Measurements from ENCODE around the gene CCDC157.
"Not testable (repeated sequence)": the region's sequence is repeated elsewhere in the genome, so short reads cannot be mapped to it uniquely, and the experiment has no call there.

The CCDC157 gene

DNA sequence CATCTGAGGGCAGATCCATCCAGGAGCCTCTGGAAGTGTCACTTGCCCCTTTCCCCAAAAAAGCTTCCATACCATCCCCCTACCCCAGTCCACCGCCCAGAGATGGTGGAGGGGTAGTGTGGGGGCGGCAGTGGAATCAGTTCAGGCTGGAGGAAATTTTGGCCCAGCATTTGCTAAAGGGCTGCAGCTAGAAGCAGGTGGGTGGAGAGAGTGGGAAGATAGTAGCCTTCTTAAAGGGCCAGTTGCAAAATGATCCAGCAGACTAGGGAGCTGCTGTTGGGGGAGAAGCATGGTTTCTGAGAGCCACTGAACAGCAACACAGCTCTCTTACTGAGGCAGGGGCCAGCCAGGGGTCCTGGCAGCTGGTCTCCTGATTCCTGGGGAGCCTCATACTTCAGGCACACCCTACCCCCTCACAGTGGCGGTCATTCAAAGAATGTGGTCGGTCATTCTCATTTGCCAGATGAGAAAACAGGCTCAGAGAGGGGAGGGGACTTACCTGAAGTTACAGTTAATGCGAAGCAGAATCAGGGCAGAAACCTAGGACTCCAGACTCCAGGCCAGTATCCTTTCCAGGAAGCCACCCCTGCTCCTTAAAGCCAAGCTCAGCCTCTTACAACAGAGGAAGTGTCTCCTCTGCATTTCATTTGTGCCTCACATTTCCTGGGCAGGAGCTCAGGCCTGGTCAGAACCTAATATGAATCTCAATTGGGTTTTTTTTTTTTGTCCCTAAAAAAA lies 45.4 kb downstream of the CCDC157 start:
- peak; percentile 36 for DNase-seq (ENCODE audit: low read depth)
- peak overlapping the region; percentile 3 for H3K4me3 ChIP-seq (replicated peaks; ENCODE audit: low read depth, low read length)
- TF ChIP-seq, protein P1, sequence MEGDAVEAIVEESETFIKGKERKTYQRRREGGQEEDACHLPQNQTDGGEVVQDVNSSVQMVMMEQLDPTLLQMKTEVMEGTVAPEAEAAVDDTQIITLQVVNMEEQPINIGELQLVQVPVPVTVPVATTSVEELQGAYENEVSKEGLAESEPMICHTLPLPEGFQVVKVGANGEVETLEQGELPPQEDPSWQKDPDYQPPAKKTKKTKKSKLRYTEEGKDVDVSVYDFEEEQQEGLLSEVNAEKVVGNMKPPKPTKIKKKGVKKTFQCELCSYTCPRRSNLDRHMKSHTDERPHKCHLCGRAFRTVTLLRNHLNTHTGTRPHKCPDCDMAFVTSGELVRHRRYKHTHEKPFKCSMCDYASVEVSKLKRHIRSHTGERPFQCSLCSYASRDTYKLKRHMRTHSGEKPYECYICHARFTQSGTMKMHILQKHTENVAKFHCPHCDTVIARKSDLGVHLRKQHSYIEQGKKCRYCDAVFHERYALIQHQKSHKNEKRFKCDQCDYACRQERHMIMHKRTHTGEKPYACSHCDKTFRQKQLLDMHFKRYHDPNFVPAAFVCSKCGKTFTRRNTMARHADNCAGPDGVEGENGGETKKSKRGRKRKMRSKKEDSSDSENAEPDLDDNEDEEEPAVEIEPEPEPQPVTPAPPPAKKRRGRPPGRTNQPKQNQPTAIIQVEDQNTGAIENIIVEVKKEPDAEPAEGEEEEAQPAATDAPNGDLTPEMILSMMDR (IDR thresholded peaks at IDR 0.05; ENCODE audit: low read length, missing control alignments) = no peak

DNA sequence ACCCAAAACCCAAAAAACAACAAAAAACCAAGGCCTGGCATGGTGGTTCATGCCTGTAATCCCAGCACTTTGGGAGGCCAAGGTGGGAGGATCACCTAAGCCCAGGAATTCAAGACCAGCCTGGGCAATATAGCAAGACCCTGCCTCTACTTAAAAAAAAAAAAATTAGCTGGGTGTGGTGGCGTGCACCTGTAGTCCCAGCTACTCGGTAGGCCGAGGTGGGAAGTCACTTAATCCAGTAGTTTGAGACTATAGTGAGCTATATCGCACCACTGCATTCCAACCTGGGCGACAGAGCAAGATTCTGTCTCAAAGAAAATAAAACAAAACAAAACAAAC lies 45.9 kb downstream of the CCDC157 start:
- not testable (repeated sequence) for DNase-seq (ENCODE audit: low read depth); H3K4me3 ChIP-seq (replicated peaks; ENCODE audit: low read depth, low read length)

DNA sequence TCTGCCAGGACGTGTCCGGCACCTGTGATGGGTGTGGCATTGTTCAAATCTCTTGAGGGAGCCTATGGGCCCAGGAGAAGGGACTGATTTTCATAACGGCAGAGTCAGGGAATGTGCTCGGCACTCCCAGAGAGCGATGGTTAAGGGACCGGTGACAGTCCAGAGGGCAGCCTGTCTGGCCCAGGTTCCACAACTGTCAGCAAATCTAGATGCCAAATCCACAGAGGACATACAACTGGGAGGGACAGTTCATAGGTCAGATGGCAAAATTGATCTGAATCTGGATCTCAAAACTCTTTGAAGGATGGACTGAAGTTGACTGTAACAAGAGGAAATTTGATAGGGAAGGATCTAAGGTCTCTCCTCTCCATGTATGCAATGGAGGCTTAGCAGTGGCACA lies 47.5 kb downstream of the CCDC157 start:
- no peak overlapping the region for H3K4me3 ChIP-seq (replicated peaks; ENCODE audit: low read depth, low read length)
- TF ChIP-seq, protein P1 (IDR thresholded peaks at IDR 0.05; ENCODE audit: low read length, missing control alignments) = no peak
- DNase-seq (ENCODE audit: low read depth) = no peak

DNA sequence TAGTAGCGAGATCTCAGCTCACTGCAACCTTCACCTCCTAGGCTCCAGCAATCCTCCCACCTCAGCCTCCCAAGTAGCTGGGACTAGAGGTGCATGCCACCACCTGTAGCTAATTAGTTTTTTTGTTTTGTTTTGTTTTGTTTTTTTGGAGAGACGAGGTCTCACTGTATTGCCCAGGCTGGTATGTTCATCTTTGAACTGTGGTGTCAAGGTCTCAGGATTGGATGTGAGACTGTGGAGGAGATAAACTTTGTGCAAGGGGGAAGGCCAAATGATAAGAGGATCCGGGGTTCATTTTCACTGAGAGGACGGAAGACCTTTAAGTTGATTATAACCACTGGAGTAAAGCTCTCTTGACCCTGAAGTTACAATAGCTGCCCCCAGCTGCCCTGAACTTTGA lies 48.9 kb downstream of the CCDC157 start:
- TF ChIP-seq, protein P1 (IDR thresholded peaks at IDR 0.05; ENCODE audit: low read length, missing control alignments) = no peak
- no peak overlapping the region for H3K4me3 ChIP-seq (replicated peaks; ENCODE audit: low read depth, low read length)
- DNase-seq (ENCODE audit: low read depth) = no peak

DNA sequence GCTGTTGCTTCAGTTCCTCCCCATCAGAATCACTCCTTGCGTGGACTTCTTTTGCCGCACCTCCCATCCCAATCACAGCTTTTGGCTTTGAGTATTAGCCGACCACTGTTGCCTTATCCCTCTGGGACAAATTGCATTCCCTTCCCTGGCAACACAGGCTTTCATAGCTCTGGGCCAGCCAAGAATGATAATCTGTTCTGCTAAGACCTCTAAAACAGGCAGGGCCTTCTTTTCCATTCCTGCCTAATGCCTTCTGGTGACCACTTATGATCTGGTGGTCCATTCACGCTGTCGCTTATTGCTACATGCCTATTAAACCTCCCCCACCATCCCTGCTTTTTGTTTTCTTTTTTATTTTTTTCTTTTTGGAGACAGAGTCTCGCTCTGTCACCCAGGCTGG lies 49.6 kb downstream of the CCDC157 start:
- H3K4me3 ChIP-seq (replicated peaks; ENCODE audit: low read depth, low read length) = no peak overlapping the region
- TF ChIP-seq, protein P1 (IDR thresholded peaks at IDR 0.05; ENCODE audit: low read length, missing control alignments) = no peak
- no peak for DNase-seq (ENCODE audit: low read depth)

DNA sequence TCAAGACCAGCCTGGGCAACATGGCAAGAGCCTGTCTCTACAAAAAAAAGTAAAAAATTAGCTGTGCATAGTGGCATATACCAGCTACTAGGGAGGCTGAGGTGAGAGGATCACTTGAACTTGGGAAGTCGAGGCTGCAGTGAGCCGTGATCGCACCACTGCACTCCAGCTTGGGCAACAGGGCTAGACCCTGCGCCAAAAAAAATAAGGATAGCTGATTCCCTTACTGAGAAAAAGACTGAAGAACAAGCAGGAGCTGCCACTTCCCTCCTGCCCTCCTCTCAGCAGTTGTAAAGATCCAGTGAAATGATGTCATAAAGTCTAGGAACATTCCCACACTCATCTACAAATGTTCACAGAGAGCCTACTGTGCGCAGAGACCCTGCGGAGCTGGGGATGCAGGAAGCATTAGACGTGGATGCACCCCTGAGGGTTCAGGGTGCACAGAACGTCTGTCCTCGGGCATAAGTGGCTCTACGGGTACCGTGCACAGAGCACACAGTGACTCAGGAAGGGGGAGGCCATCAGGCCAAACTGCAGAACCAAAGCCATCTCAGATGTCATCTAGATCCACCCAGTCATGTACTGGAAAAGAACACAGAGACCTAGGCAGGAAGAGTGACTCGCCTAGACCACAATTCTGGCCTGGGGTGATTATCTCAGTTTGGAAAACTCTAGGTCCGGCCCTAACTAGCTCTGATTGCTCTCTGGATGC lies 51.7 kb downstream of the CCDC157 start:
- DNase-seq (ENCODE audit: low read depth) = peak; percentile 33
- no peak overlapping the region for H3K4me3 ChIP-seq (replicated peaks; ENCODE audit: low read depth, low read length)
- TF ChIP-seq, protein P1 (IDR thresholded peaks at IDR 0.05; ENCODE audit: low read length, missing control alignments) = no peak

DNA sequence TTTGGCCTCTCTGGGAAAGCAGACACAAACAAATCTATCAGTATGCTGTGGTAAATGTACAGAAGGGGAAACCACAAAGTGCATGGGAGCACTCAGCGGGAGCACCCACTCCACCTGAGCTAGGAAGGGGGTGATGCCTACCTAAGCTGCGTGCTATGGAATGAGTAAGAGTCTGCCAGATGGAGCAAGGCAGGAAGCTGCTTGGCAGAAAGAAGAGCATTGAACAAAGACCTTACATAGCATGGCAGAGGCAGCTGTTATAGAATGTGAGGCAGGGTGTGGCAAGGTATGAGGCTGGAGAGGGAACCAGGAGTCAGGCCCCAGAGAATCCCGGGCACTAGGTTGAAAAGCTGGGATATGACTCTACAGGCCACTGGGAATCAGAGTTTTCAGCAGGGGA lies 55.0 kb downstream of the CCDC157 start:
- DNase-seq (ENCODE audit: low read depth) = no peak
- TF ChIP-seq, protein P1 (IDR thresholded peaks at IDR 0.05; ENCODE audit: low read length, missing control alignments) = no peak
- H3K4me3 ChIP-seq (replicated peaks; ENCODE audit: low read depth, low read length) = no peak overlapping the region

All from fibroblast of pulmonary artery (primary cell).